Glutamatergic neuron (in vitro differentiated cells): ENCODE results near the gene GPR137B. TPM values are rescaled to one million over a fixed set of nuclear protein-coding genes. Genes with fewer than 3 reads are reported as not detected.

Experiments
- DNase-seq: peaks from one replicate; pipeline ENCODE4 v3.0.0; 2022
- H3K27ac Mint-ChIP-seq: one replicate; pipeline ENCODE4 v1.8.0; 2020; ENCODE audit warnings: mild to moderate bottlenecking, mixed read lengths, inconsistent platforms; ENCODE audit not compliant: unreplicated experiment
- H3K27me3 Mint-ChIP-seq: one replicate; pipeline ENCODE4 v1.8.0; 2020; ENCODE audit warnings: mild to moderate bottlenecking, moderate library complexity, mixed read lengths, inconsistent platforms; ENCODE audit not compliant: unreplicated experiment
- H3K36me3 Mint-ChIP-seq: one replicate; pipeline ENCODE4 v1.8.0; 2020; ENCODE audit warnings: mild to moderate bottlenecking, mixed read lengths, inconsistent platforms; ENCODE audit not compliant: unreplicated experiment
- H3K4me1 Mint-ChIP-seq: one replicate; pipeline ENCODE4 v1.8.0; 2020; ENCODE audit warnings: mild to moderate bottlenecking, low read depth, mixed read lengths, inconsistent platforms; ENCODE audit not compliant: unreplicated experiment
- H3K4me3 Mint-ChIP-seq: one replicate; pipeline ENCODE4 v1.8.0; 2020; ENCODE audit warnings: mild to moderate bottlenecking, mixed read lengths, inconsistent platforms; ENCODE audit not compliant: unreplicated experiment
- H3K9me3 Mint-ChIP-seq: one replicate; pipeline ENCODE4 v1.8.0; 2020; ENCODE audit warnings: mild to moderate bottlenecking, moderate library complexity, mixed read lengths, inconsistent platforms; ENCODE audit not compliant: unreplicated experiment
- CTCF ChIP-seq: fragments of 200-600 bp; sonication (generic); IDR thresholded peaks from one replicate; pipeline ENCODE4 v1.5.0; 2021; ENCODE audit not compliant: partially characterized antibody, unreplicated experiment
- total RNA-seq: library from RNA; stranded (reverse); fragmentation: NEBNext Ultra II Directional; extraction: Animal tissue kit (Norgen Biotek cat#: 25700); gene quantifications from one replicate; pipeline ENCODE4 v1.2.1, GENCODE V29; 2021; ENCODE audit not compliant: unreplicated experiment

Gene GPR137B
- total RNA-seq, 1 donor from 2014 or later: 22.5 TPM

- H3K4me3 Mint-ChIP-seq: no peak overlapping the region
- H3K27me3 Mint-ChIP-seq: no peaks in the 10 kb centered on the region
- no peak for DNase-seq
- no peak overlapping the region for H3K27ac Mint-ChIP-seq
- H3K36me3 Mint-ChIP-seq: no peaks in the 10 kb centered on the region
- H3K9me3 Mint-ChIP-seq: no peaks in the 10 kb centered on the region
- no peaks in the 10 kb centered on the region for H3K4me1 Mint-ChIP-seq
- TF ChIP-seq CTCF: no peak
Measured at GRCh38 chr1:236251587-236251986, 109.2 kb downstream of the GPR137B start.

GRCh38 chr1:236253119-236253518 lies 110.8 kb downstream of the GPR137B start:
- H3K36me3 Mint-ChIP-seq: peaks cover 8% of the 10 kb centered on the region
- no peak for TF ChIP-seq CTCF
- no peaks in the 10 kb centered on the region for H3K4me1 Mint-ChIP-seq
- H3K27me3 Mint-ChIP-seq: no peaks in the 10 kb centered on the region
- peaks cover 5% of the 10 kb centered on the region for H3K9me3 Mint-ChIP-seq
- H3K4me3 Mint-ChIP-seq: no peak overlapping the region
- H3K27ac Mint-ChIP-seq: no peak overlapping the region
- no peak for DNase-seq

- Mint-ChIP-seq H3K27ac (no peak overlapping the region), H3K4me1 (no peaks in the 10 kb centered on the region), H3K27me3 (no peaks in the 10 kb centered on the region), H3K9me3 (peaks cover 6% of the 10 kb centered on the region), H3K36me3 (peaks cover 10% of the 10 kb centered on the region), H3K4me3 (no peak overlapping the region)
- no peak for DNase-seq
- no peak for TF ChIP-seq CTCF
Measured at GRCh38 chr1:236253918-236254637, 111.7 kb downstream of the GPR137B start.

- H3K27ac Mint-ChIP-seq: no peak overlapping the region
- H3K27me3 Mint-ChIP-seq: peaks cover 4% of the 10 kb centered on the region
- no peak for TF ChIP-seq CTCF
- H3K4me1 Mint-ChIP-seq: no peaks in the 10 kb centered on the region
- no peak for DNase-seq
- peaks cover 10% of the 10 kb centered on the region for H3K9me3 Mint-ChIP-seq
- no peak overlapping the region for H3K4me3 Mint-ChIP-seq
- H3K36me3 Mint-ChIP-seq: peaks cover 17% of the 10 kb centered on the region
Measured at GRCh38 chr1:236257216-236257615, 114.9 kb downstream of the GPR137B start.

GRCh38 chr1:236258114-236258622 lies 115.8 kb downstream of the GPR137B start:
- no peak for DNase-seq
- TF ChIP-seq CTCF: no peak
- Mint-ChIP-seq H3K36me3 (peaks cover 17% of the 10 kb centered on the region), H3K27ac (no peak overlapping the region), H3K27me3 (peaks cover 4% of the 10 kb centered on the region), H3K4me1 (no peaks in the 10 kb centered on the region), H3K9me3 (peaks cover 10% of the 10 kb centered on the region), H3K4me3 (no peak overlapping the region)

Other genes starting within 250 kb of the GPR137B start
- gene NID1, start 77.4 kb upstream of the GPR137B start, total RNA-seq: 1.4 TPM
- 3.0 TPM for gene ERO1B, start 139.4 kb downstream of the GPR137B start, total RNA-seq